NCI-H1417 (cell line): ENCODE results near the gene PCDH7.
A peak's percentile ranks its signal among the peaks of the same experiment; 100 is the strongest.

ENCODE experiments used
- DNase-seq, 3 experiments: peaks; one replicate each; lab custom pipeline; 2025; lab: John Stamatoyannopoulos, UW

PCDH7 gene

DNA sequence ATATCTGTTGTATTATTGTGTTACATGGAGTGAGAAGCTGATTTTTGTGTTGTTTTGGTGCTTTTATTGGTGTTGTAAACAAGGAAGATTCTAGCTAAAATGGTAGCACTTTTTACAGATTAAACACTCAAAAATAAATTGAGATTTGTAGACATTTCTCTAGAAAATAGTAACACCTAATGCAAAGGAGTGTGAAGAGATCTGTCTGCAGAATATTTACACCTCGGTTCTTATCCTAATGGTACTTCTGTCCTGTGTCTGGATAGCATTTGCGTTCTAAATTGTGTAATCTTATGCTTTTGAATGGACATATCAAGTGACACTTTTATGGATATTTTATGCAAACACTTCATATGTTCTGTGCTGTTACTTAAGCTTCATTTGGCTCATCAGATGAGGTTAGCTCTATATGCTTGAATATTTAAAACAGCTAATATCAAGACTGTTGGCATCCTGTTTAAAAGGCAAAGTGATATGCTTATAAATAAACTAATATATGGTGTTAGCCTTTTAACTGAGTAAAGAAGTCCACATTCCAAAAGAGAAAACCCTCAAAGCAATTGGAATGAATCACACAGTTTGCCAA is 6.0 kb downstream of the PCDH7 start:
- no peak for DNase-seq

- DNase-seq: no peak
Measured at GRCh38 chr4:30727409-30727808, 7.2 kb downstream of the PCDH7 start.

- DNase-seq: no peak
Measured at GRCh38 chr4:30728311-30728710, 8.1 kb downstream of the PCDH7 start.

DNA sequence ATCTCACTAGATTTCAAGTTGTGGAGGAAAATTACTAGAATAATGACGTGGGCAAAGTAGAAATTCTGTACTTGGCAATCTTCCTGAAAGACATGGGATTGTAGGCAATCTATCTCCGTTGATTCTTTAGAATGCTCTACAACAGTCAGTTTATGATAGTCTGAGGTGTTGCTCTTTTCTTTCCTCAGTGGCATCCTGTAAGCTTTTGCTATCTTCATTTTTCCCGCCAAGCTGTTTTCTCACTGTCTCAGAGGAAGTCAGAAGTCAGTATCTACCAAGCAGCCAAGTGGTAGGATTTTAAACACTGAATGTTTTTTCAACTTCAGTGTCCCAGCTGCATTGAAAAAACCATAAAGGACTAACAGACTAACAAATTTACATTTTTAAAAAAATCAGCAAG is 23.7 kb downstream of the PCDH7 start:
- no peak for DNase-seq

- DNase-seq: no peak
Measured at GRCh38 chr4:30744386-30744785, 24.2 kb downstream of the PCDH7 start.

DNA sequence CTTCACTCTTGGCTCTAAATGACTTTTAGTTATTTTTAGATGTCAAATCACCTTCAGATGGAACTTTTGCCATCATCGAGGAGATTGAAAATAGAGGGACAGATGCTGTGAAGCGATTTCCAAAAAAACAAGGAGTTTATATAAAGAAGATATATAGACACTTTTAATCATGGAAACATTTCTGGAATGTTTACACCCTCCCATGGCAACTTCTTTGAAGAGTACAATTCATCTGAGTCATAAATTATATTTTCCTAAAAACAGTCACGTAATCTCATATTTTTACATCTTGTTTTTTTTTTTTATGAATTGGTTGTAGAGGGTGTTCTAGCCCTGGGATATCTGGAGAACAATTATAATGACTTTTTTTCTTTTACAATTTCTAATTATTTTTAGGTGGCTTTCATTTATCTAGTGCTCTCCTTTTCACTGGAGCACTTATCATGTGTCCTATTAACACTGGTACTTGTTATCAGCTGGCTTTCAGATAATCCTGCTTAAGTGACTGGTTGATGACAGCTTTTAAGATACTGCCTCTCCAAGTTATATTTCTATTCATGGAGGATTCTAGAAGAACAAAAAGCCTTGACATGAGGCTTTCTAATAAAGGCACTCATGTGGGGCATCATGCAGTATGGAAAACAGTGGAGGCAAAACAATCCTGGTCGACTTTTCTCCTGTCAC is 24.9 kb downstream of the PCDH7 start:
- DNase-seq: peak in 1 of 3 experiments; percentile 39

GRCh38 chr4:30746735-30747134 is 26.6 kb downstream of the PCDH7 start:
- DNase-seq: no peak

DNA sequence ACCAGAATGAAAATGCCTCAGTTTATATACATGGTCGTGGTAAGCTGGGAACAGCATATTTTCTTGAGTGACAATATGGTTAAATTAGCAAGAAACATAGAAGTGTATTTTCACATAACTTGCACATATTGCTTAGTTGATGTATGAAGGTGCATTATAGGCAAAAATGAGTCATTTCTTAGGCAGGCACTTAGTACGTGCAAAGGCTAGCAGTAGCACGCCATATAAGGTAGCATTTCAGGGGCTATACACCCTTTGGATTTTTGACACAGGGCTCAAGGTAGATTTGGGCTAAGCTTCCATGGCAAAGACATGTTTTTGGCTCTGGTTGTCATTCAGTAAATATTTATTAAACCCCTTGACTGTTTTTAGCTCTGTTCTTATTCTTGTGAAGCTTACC is 33.1 kb downstream of the PCDH7 start:
- DNase-seq: no peak

DNA sequence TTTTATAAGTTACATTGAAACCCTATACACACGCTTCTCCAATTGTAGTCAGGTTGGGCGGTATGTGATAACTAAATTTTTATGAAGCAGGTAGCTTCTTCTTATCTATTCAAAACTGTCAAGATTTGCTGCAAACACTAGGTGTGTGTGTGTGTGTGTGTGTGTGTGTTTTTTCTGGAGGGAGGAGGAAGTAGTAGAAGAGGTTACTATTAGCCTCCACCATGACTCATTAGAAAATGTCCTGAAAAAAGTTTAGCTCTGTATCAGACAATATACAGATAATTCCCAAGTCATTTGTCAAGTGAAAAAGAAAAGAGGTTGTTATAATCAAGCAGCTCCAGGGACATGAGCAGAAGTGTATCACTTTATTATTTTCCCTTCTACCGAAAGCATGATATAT is 33.9 kb downstream of the PCDH7 start:
- no peak for DNase-seq

- no peak for DNase-seq
Measured at GRCh38 chr4:30755346-30755745, 35.2 kb downstream of the PCDH7 start.

- no peak for DNase-seq
Measured at GRCh38 chr4:30756553-30756952, 36.4 kb downstream of the PCDH7 start.

GRCh38 chr4:30757357-30757756 is 37.2 kb downstream of the PCDH7 start:
- DNase-seq: no peak

DNA sequence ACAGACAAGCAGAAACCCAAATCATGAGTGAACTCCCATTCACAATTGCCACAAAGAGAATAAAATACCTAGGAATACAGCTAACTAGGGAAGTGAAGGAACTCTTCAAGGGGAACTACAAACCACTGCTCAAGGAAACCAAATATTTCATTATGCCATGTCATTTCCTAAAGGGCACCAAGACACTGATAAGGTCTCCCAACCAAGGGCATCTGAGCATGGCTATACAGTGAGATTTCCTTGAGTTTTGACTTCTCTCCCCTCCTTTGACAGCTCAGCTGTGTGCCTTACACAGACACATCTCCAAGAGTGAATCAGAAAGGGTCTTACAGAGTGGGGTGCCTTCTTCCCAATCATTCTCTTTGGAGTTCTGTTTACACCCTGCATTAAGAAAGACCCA is 40.4 kb downstream of the PCDH7 start:
- no peak for DNase-seq

GRCh38 chr4:30763321-30763727 is 43.2 kb downstream of the PCDH7 start:
- DNase-seq: peak in 1 of 3 experiments; percentile 9

GRCh38 chr4:30765022-30765421 is 44.9 kb downstream of the PCDH7 start:
- no peak for DNase-seq

DNA sequence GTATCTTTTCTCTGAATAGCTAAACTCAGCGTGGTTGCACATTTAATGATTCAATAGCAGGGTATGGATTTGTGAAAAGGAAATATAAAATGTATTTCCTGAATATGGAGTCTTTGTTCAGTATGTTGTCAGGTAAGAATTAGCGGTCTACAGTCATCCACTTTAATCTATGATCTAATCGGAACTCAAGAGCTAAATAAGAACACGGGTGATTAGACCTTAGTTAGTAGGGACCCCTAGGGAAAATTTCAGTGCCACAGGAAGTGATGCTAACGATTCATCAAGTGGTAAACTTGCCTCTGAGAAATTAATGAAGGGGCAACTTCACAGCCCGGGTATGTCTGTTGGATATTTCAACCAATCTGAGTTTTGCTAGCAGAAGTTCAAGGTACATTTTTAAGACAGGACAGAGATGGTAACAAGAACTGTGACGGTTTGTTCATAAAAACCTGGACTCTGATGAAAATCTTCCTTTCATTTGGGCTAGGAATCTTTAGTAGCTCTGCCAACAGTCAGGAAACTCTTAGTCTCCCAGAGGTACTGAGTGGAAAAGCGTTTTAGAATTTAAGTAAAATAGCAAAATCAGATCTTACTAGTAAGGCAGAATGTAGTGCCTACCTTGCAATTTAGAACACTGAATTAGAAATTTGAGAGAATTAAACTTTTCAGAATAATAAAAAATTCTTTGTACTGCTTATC is 47.1 kb downstream of the PCDH7 start:
- DNase-seq: no peak

DNA sequence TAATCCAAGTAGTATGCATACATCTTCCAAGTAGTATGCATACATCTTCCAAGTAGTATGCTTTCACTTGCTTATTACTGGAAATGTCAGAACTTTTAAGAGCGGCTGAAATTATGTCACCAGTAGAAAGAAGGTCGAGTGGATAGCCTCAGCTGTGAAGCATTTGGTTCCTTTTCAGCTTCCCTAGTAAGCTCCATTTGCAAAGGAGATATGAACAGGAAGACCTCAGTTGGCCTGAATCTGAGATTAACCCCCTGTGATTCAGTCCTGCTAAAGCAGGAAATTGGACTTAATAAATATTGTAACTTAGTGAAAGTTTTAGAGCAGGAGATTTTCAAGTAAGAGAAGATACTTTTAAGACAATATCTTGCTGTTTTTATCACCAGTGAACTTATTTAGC is 48.1 kb downstream of the PCDH7 start:
- no peak for DNase-seq

GRCh38 chr4:30769093-30769492 is 48.9 kb downstream of the PCDH7 start:
- no peak for DNase-seq

DNA sequence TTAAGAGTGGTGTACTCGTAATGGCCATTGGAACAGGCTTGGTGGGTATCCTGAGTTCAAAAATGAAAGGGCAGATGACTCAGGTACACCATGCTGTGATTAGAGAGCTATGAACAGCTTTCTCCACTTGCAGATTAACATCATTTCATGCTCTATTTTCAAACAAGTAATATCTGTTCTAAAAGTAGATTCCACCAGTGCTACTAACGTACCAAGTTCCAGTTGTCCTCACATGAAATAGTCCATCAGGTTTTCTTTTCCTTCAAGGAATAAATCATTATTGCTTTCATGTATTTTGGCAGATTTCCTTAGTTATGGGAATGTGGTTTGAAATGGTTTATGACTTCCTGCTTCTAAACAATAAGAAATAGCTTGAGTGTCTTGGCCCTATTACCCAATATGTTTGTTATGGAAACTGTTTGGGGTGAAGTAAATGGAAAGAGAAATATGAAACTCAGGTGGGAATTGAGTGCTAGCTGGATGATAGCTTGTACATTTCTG is 49.9 kb downstream of the PCDH7 start:
- DNase-seq: no peak

DNA sequence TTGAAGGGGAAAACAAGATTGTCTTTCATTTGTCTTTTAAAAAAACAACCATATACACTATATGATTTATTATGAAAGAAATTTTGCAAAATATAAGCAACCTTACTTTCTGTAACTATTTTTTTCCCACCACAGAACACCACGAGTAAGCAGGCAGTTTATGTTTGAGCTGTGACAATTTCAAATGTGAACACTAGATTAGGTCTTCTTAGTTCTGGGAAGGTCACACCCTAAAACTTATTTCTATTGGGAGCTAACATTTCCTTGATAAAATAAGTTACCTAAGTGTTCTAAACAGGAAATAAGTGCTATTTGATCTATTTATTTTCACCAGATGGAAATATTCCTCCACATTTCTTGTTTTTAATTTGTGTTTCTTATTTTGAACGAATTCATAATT is 50.6 kb downstream of the PCDH7 start:
- DNase-seq: no peak

DNA sequence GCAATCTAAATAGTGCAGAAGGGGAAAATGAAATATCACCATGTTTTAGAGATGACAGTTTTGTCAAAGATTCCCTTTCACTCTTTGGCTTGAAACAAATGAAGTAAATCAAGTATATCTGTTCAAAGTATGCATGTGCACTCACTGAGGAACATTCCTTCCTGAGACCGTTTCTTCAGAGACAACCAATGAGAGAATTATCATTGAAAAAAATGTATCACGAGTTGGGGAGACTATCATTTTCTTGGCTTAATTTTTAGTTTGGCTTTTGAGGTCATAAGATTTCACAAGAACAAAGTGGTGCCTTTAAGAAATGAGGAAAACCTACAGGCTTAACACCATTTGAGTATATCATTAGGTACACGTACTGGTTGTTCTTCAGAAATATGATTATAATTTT is 56.3 kb downstream of the PCDH7 start:
- no peak for DNase-seq

DNA sequence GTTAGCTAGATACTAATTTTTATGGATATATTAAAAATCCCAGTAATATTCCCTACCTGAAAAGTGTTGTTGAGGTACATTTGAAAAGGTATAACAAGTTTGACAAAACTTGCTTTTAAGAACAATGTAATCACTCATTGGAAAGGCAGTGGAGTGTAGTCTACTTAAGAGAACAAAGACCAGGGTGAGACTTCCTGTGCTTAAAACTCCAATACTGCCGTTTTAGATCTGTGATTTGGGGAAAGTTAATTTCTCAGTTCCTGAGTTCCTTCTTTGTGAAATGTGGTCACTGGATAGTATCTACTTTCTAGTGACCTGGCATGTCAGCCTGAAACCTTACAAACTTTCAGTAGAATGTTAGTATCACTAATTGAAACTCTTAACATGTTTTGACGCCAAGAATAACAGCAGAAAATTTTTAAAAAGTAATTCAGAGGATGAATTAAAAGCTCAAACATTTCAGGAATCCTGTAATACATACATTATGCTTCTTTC is 56.8 kb downstream of the PCDH7 start:
- no peak for DNase-seq
